Muscle of back (tissue), 11 donors: ENCODE data around the gene CMTM4. TPM values are rescaled to one million over a fixed set of nuclear protein-coding genes. Genes with fewer than 3 reads are reported as not detected.
"Not testable (repeated sequence)": the region's sequence is repeated elsewhere in the genome, so short reads cannot be mapped to it uniquely, and the experiment has no call there.

ENCODE experiments used
- DNase-seq, 3 donors: peaks; one replicate each; pipeline versions ENCODE4 v3.0.0 to v3.0.0-alpha.2; 2013
- polyA plus RNA-seq, 10 donors: library from polyadenylated mRNA; unstranded; fragments of 120-200 nt; gene quantifications; one replicate each; pipeline ENCODE4 v1.2.1, GENCODE V29; 2013; ENCODE audit not compliant: insufficient read length in 10 of 10

Gene CMTM4
- polyA plus RNA-seq, 10 donors: 8.5 to 15.5 (median 10.8) TPM

- no peak for DNase-seq
Observed at GRCh38 chr16:66617728-66618127, 78.8 kb downstream of the CMTM4 start.

- no peak for DNase-seq
Observed at GRCh38 chr16:66617010-66617434, 79.5 kb downstream of the CMTM4 start.

GRCh38 chr16:66616592-66616991, 80.0 kb downstream of the CMTM4 start:
- DNase-seq: no peak

GRCh38 chr16:66616169-66616568, 80.4 kb downstream of the CMTM4 start:
- DNase-seq: no peak

GRCh38 chr16:66614161-66614802, 82.3 kb downstream of the CMTM4 start:
- no peak for DNase-seq

GRCh38 chr16:66612422-66612821, 84.1 kb downstream of the CMTM4 start:
- DNase-seq: no peak

GRCh38 chr16:66611911-66612310, 84.6 kb downstream of the CMTM4 start:
- DNase-seq: not testable (repeated sequence)

- no peak for DNase-seq
Observed at GRCh38 chr16:66610111-66610820, 86.3 kb downstream of the CMTM4 start.

- no peak for DNase-seq
Observed at GRCh38 chr16:66609139-66609510, 87.4 kb downstream of the CMTM4 start.

GRCh38 chr16:66608241-66609138, 88.1 kb downstream of the CMTM4 start:
- DNase-seq: peak; percentile 76 to 86 (median 81)

GRCh38 chr16:66605979-66606751, 90.4 kb downstream of the CMTM4 start:
- peak in 1 of 3 donors; percentile 45 for DNase-seq

GRCh38 chr16:66605177-66605978, 91.2 kb downstream of the CMTM4 start:
- peak in 2 of 3 donors; percentile 56 to 80 for DNase-seq

GRCh38 chr16:66604376-66605176, 92.0 kb downstream of the CMTM4 start, which contains the start of gene CMTM3:
CMTM3 (plus strand) TSS chr16:66604704; CDS start chr16:66604806, 102 bp downstream.
- DNase-seq: peak; percentile 58 to 92 (median 83)

- peak; percentile 51 to 94 (median 85) for DNase-seq
Observed at GRCh38 chr16:66603537-66604375, 92.8 kb downstream of the CMTM4 start.

GRCh38 chr16:66601471-66601870, 95.1 kb downstream of the CMTM4 start:
- DNase-seq: no peak

GRCh38 chr16:66600477-66600876, 96.1 kb downstream of the CMTM4 start:
- DNase-seq: no peak

- no peak for DNase-seq
Observed at GRCh38 chr16:66599726-66600125, 96.8 kb downstream of the CMTM4 start.

GRCh38 chr16:66598111-66598510, 98.4 kb downstream of the CMTM4 start:
- no peak for DNase-seq
